HCT116 (cell line): ENCODE measurements around the gene FBRS.

Experiments
- CTCF ChIP-seq, 3 experiments: fragments of 200-600 bp in 1 of 3; sonication (generic) in 1 of 3; IDR thresholded peaks in 2 of 3; conservative IDR thresholded peaks in 1 of 3; 2 replicates each; pipeline ENCODE4 v1.5.1; 2012 to 2017; ENCODE audit warnings: low read depth in 2 of 3, low read length in 2 of 3, antibody characterized with exemption in 1 of 3, borderline replicate concordance in 1 of 3, control low read depth in 1 of 3, mild to moderate bottlenecking in 1 of 3, mixed read lengths in 1 of 3, mixed run types in 1 of 3, moderate library complexity in 1 of 3; ENCODE audit not compliant: insufficient read depth in 1 of 3
- JUND ChIP-seq: IDR thresholded peaks from 2 replicates; pipeline ENCODE4 v1.6.1; 2012
- POLR2AphosphoS5 ChIP-seq: IDR thresholded peaks from 2 replicates; pipeline ENCODE4 v1.6.1; 2011; ENCODE audit warnings: mild to moderate bottlenecking, low read depth, low read length, moderate library complexity

DNA sequence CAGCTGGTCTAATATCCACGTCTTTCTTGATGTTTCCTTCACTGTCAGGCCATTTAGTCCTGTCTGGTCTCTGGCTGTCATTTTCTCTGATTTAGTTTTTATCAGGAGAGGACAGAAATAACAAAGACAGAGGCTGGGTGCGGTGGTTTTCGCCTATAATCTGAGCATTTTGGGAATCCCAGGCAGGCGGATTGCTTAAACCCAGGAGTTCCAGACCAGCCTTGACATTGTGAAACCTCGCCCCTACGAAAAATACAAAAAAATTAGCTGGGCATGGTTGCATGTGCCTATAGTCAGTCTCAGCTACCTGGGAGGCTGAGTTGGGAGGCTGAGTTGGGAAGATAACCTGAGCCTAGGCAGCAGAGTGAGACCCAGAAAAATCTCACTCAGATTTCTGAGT lies 47.8 kb downstream of the FBRS start:
- TF ChIP-seq CTCF (IDR thresholded peaks at IDR 0.05 in 2 of 3, conservative IDR thresholded peaks at IDR 0.05 in 1 of 3; ENCODE audit: borderline replicate concordance in 1 of 3, insufficient read depth in 1 of 3, low read depth in 2 of 3, low read length in 2 of 3) (no peak), POLR2AphosphoS5 (no peak), JUND (no peak)
